NT2/D1 (cell line): ENCODE measurements around the gene YOD1.
A peak's percentile ranks its signal among the peaks of the same experiment; 100 is the strongest.

Experiments
- DNase-seq: peaks from one replicate; pipeline ENCODE4 v3.0.0-alpha.2; 2011; ENCODE audit warnings: low read depth, low spot score
- H3K27me3 ChIP-seq: 2 replicates; pipeline ENCODE4 v1.6.0; 2011; ENCODE audit warnings: mild to moderate bottlenecking; ENCODE audit not compliant: insufficient read length, insufficient read depth
- H3K36me3 ChIP-seq: 2 replicates; pipeline ENCODE4 v1.6.1; 2011; ENCODE audit warnings: mild to moderate bottlenecking, low read length, mixed read lengths; ENCODE audit not compliant: insufficient read depth, insufficient read length
- H3K4me1 ChIP-seq: 2 replicates; pipeline ENCODE4 v1.5.1; 2011; ENCODE audit not compliant: insufficient read depth, insufficient read length
- H3K4me3 ChIP-seq: 2 replicates; pipeline ENCODE4 v1.5.1; 2011; ENCODE audit warnings: low read depth; ENCODE audit not compliant: insufficient read length
- H3K9ac ChIP-seq: 2 replicates; pipeline ENCODE4 v1.6.0; 2011; ENCODE audit warnings: low read depth; ENCODE audit not compliant: insufficient read length
- H3K9me3 ChIP-seq: 2 replicates; pipeline ENCODE4 v1.5.1; 2011; ENCODE audit warnings: mild to moderate bottlenecking, low read length; ENCODE audit not compliant: insufficient read depth
- SUZ12 ChIP-seq: IDR thresholded peaks from 2 replicates; pipeline ENCODE4 v1.6.1; 2011; ENCODE audit not compliant: insufficient read length, insufficient read depth; ENCODE audit errors: extremely low read depth
- YY1 ChIP-seq: IDR thresholded peaks from 2 replicates; pipeline ENCODE4 v1.6.1; 2011; ENCODE audit not compliant: insufficient read length, insufficient read depth
- ZNF274 ChIP-seq: IDR thresholded peaks from 2 replicates; pipeline ENCODE4 v1.6.1; 2011; ENCODE audit warnings: mild to moderate bottlenecking, low read depth, low read length

Gene YOD1

DNA sequence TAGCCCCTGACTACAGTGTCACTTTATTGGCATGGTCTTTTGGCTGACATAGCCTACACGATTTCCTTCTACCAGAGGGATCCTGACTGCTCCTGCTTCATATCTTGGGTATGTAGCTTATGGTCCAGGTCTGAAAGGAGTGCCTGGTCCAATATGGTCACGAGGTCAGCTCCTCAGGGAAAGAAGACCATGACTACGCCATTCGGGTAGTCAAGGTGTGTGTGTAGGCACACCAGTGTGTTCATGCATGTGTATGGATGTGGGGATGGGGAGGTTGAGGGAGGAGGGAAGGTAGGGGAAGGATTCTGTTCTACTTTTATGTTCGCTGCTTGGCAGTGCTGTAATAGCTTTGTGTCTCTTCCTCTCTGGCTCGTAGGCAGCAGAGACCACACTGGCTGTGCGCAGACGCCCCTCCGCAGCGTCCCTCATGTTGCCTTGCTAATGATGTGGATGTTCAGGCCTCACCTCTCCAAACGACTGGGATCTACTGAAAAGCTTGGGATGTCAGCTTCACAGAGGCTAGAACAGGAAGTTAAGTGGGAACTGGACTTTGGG, 27.6 kb upstream of the YOD1 start:
- H3K9me3 ChIP-seq = no peaks in the 10 kb centered on the region
- no peak for DNase-seq
- no peaks in the 10 kb centered on the region for H3K27me3 ChIP-seq
- TF ChIP-seq ZNF274 = no peak
- TF ChIP-seq YY1 = no peak
- TF ChIP-seq SUZ12 = no peak
- H3K4me3 ChIP-seq = no peak overlapping the region
- H3K9ac ChIP-seq = no peak overlapping the region
- no peaks in the 10 kb centered on the region for H3K4me1 ChIP-seq
- peaks cover 4% of the 10 kb centered on the region for H3K36me3 ChIP-seq

DNA sequence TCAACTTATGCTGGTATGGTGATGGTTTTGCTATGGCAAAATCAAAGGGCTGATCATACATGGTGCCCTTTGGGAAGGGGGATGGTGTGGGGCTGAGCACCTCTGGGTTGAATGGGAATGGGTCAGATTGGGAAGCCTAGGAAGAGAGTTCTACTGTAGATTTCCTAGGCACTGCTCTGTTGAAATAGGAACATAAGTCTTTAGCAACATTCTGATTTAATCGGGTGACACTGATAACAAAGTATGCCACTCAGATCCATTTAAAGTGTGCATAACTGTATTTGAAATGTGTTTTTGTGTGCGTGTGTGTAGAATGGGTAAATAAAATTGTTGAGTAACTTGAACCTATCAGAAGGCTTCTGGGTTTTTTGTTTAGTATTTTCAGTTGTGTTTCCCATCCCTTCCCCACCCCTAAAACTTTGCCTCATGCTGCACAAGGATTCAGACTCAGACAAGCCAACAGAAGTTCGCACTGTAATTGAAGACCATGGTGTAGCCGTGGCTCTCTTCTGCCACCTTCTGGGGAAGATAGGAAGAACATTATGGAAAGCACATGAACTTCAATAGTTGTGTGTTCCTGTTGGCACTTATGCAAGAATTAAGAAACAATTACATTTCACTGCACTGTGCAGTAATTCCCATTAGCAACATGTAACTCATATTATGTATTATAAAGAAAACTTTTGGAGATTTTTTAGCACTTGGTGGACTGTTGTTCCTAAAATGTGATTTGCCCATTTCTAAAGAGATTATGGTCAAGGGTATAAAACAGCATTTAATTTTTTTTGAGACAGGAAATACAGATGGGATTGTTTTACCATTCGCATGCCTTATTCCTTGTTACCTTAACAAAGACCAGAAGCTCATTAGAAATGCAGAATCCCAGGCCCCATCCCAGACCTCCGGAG, 26.7 kb upstream of the YOD1 start:
- peak; percentile 76 for DNase-seq
- Histone ChIP-seq H3K4me3 (no peak overlapping the region), H3K4me1 (no peaks in the 10 kb centered on the region), H3K27me3 (no peaks in the 10 kb centered on the region), H3K9me3 (no peaks in the 10 kb centered on the region), H3K36me3 (peaks cover 4% of the 10 kb centered on the region), H3K9ac (no peak overlapping the region)
- TF ChIP-seq ZNF274 (no peak), SUZ12 (no peak), YY1 (no peak)

- H3K4me3 ChIP-seq = no peak overlapping the region
- H3K36me3 ChIP-seq = peaks cover 8% of the 10 kb centered on the region
- no peak for TF ChIP-seq ZNF274
- no peak for TF ChIP-seq SUZ12
- no peak for TF ChIP-seq YY1
- DNase-seq = no peak
- H3K27me3 ChIP-seq = no peaks in the 10 kb centered on the region
- no peaks in the 10 kb centered on the region for H3K9me3 ChIP-seq
- H3K9ac ChIP-seq = no peak overlapping the region
- no peaks in the 10 kb centered on the region for H3K4me1 ChIP-seq
Measured at GRCh38 chr1:207077012-207077411, 26.0 kb upstream of the YOD1 start.

- no peak for TF ChIP-seq ZNF274
- TF ChIP-seq YY1 = no peak
- no peak for TF ChIP-seq SUZ12
- Histone ChIP-seq H3K9ac (no peak overlapping the region), H3K4me3 (no peak overlapping the region), H3K9me3 (no peaks in the 10 kb centered on the region), H3K4me1 (no peaks in the 10 kb centered on the region), H3K27me3 (no peaks in the 10 kb centered on the region), H3K36me3 (peaks cover 14% of the 10 kb centered on the region)
- DNase-seq = no peak
Measured at GRCh38 chr1:207076181-207076955, 25.4 kb upstream of the YOD1 start.

- H3K4me1 ChIP-seq = no peaks in the 10 kb centered on the region
- H3K4me3 ChIP-seq = no peak overlapping the region
- H3K27me3 ChIP-seq = no peaks in the 10 kb centered on the region
- peaks cover 30% of the 10 kb centered on the region for H3K36me3 ChIP-seq
- TF ChIP-seq ZNF274 = no peak
- DNase-seq = no peak
- no peak overlapping the region for H3K9ac ChIP-seq
- H3K9me3 ChIP-seq = no peaks in the 10 kb centered on the region
Measured at GRCh38 chr1:207073906-207074820, 23.2 kb upstream of the YOD1 start.

DNA sequence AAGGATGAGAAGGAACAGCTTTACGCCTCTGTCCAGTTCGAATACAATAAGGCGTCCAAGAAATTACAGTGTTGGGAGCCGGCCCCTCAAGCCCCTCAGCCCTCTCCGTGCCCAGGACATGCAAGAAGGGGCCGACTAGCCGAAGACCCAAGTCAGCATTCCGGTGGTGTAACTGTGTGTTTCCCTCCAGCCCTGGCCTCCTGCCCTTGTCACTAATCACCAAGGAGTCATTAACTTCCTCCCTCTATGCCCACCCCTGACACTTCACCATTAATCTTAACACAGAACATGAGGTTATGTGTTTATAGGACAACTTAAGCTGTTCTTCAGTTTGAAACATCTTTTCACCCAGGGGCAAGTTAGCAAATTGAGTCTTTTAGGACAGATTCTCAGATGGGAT, 21.2 kb upstream of the YOD1 start:
- Histone ChIP-seq H3K4me1 (no peaks in the 10 kb centered on the region), H3K9me3 (no peaks in the 10 kb centered on the region), H3K4me3 (no peak overlapping the region), H3K9ac (no peak overlapping the region), H3K36me3 (peaks cover 46% of the 10 kb centered on the region), H3K27me3 (no peaks in the 10 kb centered on the region)
- DNase-seq = no peak
- TF ChIP-seq SUZ12 = no peak
- no peak for TF ChIP-seq ZNF274
- TF ChIP-seq YY1 = no peak
